ENCODE data around the gene FAM171A2. TPM values are rescaled to one million over a fixed set of nuclear protein-coding genes. Genes with fewer than 3 reads are reported as not detected.
"Not testable (repeated sequence)": the region's sequence is repeated elsewhere in the genome, so short reads cannot be mapped to it uniquely, and the experiment has no call there.

Gene FAM171A2
- total and polyA plus RNA-seq, 2 donors (not counting 1 experiment from before 2014, with no cell fraction given): 0.18 to 0.69 TPM

- POLR2A ChIA-PET; H3K27ac ChIP-seq (ENCODE audit: low read length in 2 of 2); H3K4me1 ChIP-seq (ENCODE audit: control insufficient read depth in 2 of 2, insufficient read depth in 2 of 2, low read length in 2 of 2); H3K36me3 ChIP-seq (replicated peaks in 1 of 2; ENCODE audit: control extremely low read depth in 1 of 2, control insufficient read depth in 1 of 2, extremely low read depth in 1 of 2, insufficient read depth in 2 of 2, low read length in 1 of 2); H3K4me2 ChIP-seq (replicated peaks; ENCODE audit: low read depth, low read length, poor library complexity, severe bottlenecking); H3K9me3 ChIP-seq (ENCODE audit: control extremely low read depth in 1 of 3, control insufficient read depth in 2 of 3, insufficient read depth in 1 of 3, low read length in 2 of 3); H4K20me1 ChIP-seq (ENCODE audit: control insufficient read depth, insufficient read depth, low read length, poor library complexity, severe bottlenecking); H3K9ac ChIP-seq (ENCODE audit: low read length); DNase-seq; H3K4me3 ChIP-seq (ENCODE audit: control extremely low read depth in 1 of 5, extremely low read depth in 1 of 5, insufficient read depth in 1 of 5, low read depth in 2 of 5, low read length in 4 of 5); H2AFZ ChIP-seq (ENCODE audit: insufficient read depth, low read depth, low read length, poor library complexity, severe bottlenecking); H3K9me3 Mint-ChIP-seq (ENCODE audit: insufficient read depth); H3K4me1 Mint-ChIP-seq; H3K79me2 ChIP-seq (ENCODE audit: control insufficient read depth, insufficient read depth, low read length); H3K27ac Mint-ChIP-seq; ATAC-seq (ENCODE audit: low read depth); intact Hi-C loops (cut with micrococcal nuclease): not testable (repeated sequence)
- CTCF ChIA-PET: interaction anchor here (1.4 kb wide), 1 partner anchor 15 kb away, joined by 4 read pairs; no protein-coding TSS in a partner anchor
- 57% methylated on average over 7 of the region's 17 CpGs for WGBS (ENCODE audit: insufficient coverage)
- peak overlapping the region; percentile 48 for H3K4me3 Mint-ChIP-seq
- H3K27me3 Mint-ChIP-seq: peaks cover 58% of the 10 kb centered on the region
- H3K27me3 ChIP-seq (replicated peaks in 1 of 4; ENCODE audit: control extremely low read depth in 1 of 4, control insufficient read depth in 3 of 4, insufficient read depth in 4 of 4, low read length in 3 of 4): peaks cover 0 to 21% (median 7%) of the 10 kb centered on the region in 4 experiments
These were observed 5.9 kb upstream of the FAM171A2 start for GRCh38 chr17:44369414-44370023.

GRCh38 chr17:44368391-44369243 is 5.0 kb upstream of the FAM171A2 start:
- WGBS (ENCODE audit: insufficient coverage): 96% methylated on average over 34 of the region's 42 CpGs
- H3K4me3 ChIP-seq (ENCODE audit: control extremely low read depth in 1 of 5, extremely low read depth in 1 of 5, insufficient read depth in 1 of 5, low read depth in 2 of 5, low read length in 4 of 5); H3K4me1 Mint-ChIP-seq; H3K4me1 ChIP-seq (ENCODE audit: control insufficient read depth in 2 of 2, insufficient read depth in 2 of 2, low read length in 2 of 2); POLR2A ChIA-PET; H3K27ac Mint-ChIP-seq; H3K79me2 ChIP-seq (ENCODE audit: control insufficient read depth, insufficient read depth, low read length); H3K36me3 ChIP-seq (replicated peaks in 1 of 2; ENCODE audit: control extremely low read depth in 1 of 2, control insufficient read depth in 1 of 2, extremely low read depth in 1 of 2, insufficient read depth in 2 of 2, low read length in 1 of 2); H4K20me1 ChIP-seq (ENCODE audit: control insufficient read depth, insufficient read depth, low read length, poor library complexity, severe bottlenecking); H3K4me3 Mint-ChIP-seq; H3K9me3 ChIP-seq (ENCODE audit: control extremely low read depth in 1 of 3, control insufficient read depth in 2 of 3, insufficient read depth in 1 of 3, low read length in 2 of 3); H3K9me3 Mint-ChIP-seq (ENCODE audit: insufficient read depth); H3K9ac ChIP-seq (ENCODE audit: low read length); ATAC-seq (ENCODE audit: low read depth); intact Hi-C loops (cut with micrococcal nuclease); H3K4me2 ChIP-seq (replicated peaks; ENCODE audit: low read depth, low read length, poor library complexity, severe bottlenecking); H3K27ac ChIP-seq (ENCODE audit: low read length in 2 of 2); H2AFZ ChIP-seq (ENCODE audit: insufficient read depth, low read depth, low read length, poor library complexity, severe bottlenecking); DNase-seq: not testable (repeated sequence)
- H3K27me3 ChIP-seq (replicated peaks in 1 of 4; ENCODE audit: control extremely low read depth in 1 of 4, control insufficient read depth in 3 of 4, insufficient read depth in 4 of 4, low read length in 3 of 4): peaks cover 0 to 18% (median 7%) of the 10 kb centered on the region in 4 experiments
- CTCF ChIA-PET: interaction anchor here (1.4 kb wide), 1 partner anchor 14 kb away, joined by 4 read pairs; no protein-coding TSS in a partner anchor
- H3K27me3 Mint-ChIP-seq: peaks cover 53% of the 10 kb centered on the region
